ENCODE data around the gene DNAH8.

- TF ChIP-seq, protein P1, sequence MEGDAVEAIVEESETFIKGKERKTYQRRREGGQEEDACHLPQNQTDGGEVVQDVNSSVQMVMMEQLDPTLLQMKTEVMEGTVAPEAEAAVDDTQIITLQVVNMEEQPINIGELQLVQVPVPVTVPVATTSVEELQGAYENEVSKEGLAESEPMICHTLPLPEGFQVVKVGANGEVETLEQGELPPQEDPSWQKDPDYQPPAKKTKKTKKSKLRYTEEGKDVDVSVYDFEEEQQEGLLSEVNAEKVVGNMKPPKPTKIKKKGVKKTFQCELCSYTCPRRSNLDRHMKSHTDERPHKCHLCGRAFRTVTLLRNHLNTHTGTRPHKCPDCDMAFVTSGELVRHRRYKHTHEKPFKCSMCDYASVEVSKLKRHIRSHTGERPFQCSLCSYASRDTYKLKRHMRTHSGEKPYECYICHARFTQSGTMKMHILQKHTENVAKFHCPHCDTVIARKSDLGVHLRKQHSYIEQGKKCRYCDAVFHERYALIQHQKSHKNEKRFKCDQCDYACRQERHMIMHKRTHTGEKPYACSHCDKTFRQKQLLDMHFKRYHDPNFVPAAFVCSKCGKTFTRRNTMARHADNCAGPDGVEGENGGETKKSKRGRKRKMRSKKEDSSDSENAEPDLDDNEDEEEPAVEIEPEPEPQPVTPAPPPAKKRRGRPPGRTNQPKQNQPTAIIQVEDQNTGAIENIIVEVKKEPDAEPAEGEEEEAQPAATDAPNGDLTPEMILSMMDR (IDR thresholded peaks at IDR 0.05 in 2 of 3, conservative IDR thresholded peaks at IDR 0.05 in 1 of 3; ENCODE audit: borderline replicate concordance in 1 of 3, insufficient read depth in 1 of 3, low read depth in 2 of 3, low read length in 2 of 3): no peak
- TF ChIP-seq TCF7L2 (IDR thresholded peaks at IDR 0.05; ENCODE audit: borderline replicate concordance, extremely low read depth, insufficient read depth, insufficient read length) (no peak), POLR2A (IDR thresholded peaks at IDR 0.05; ENCODE audit: borderline replicate concordance, extremely low read depth, insufficient read depth, insufficient read length) (no peak), SRF (IDR thresholded peaks at IDR 0.05; ENCODE audit: low read depth) (no peak), ATF3 (IDR thresholded peaks at IDR 0.05) (no peak), MAX (IDR thresholded peaks at IDR 0.05) (no peak), REST (IDR thresholded peaks at IDR 0.05; ENCODE audit: low read depth) (no peak), SIN3A (IDR thresholded peaks at IDR 0.05; ENCODE audit: low read depth) (no peak), EZH2phosphoT487 (IDR thresholded peaks at IDR 0.05; ENCODE audit: borderline replicate concordance) (no peak), RAD21 (IDR thresholded peaks at IDR 0.05; ENCODE audit: low read depth) (no peak), EZH2 (IDR thresholded peaks at IDR 0.05) (no peak), JUND (IDR thresholded peaks at IDR 0.05) (no peak)
These were observed 242.3 kb downstream of the DNAH8 start for GRCh38 chr6:38957426-38957825.
